H1 (cell line): ENCODE measurements around the gene FRMD4A. TPM values are rescaled to one million over a fixed set of nuclear protein-coding genes. Genes with fewer than 3 reads are reported as not detected.

ENCODE experiments used
- CBX8 ChIP-seq: fragments of 300-800, 300-1000 bp; sonication (generic); IDR thresholded peaks from 2 replicates; pipeline ENCODE4 v1.7.1; 2016; ENCODE audit warnings: low read depth, low read length, borderline replicate concordance
- EP300 ChIP-seq, 2 experiments: IDR thresholded peaks; 1 replicate in 1 of 2; 2 replicates in 1 of 2; pipeline ENCODE4 v1.6.1; 2011 to 2012; ENCODE audit warnings: low read depth in 2 of 2, low read length in 2 of 2, mild to moderate bottlenecking in 2 of 2, borderline replicate concordance in 1 of 2, inconsistent platforms in 1 of 2, moderate library complexity in 1 of 2
- KDM1A ChIP-seq: fragments of 200-600, 300-600 bp; sonication (generic); IDR thresholded peaks from 2 replicates; pipeline ENCODE4 v1.7.1; 2016; ENCODE audit warnings: mild to moderate bottlenecking, low read length, borderline replicate concordance
- SAP30 ChIP-seq: fragments of 300-600 bp; sonication (generic); IDR thresholded peaks from 2 replicates; pipeline ENCODE4 v1.7.1; 2012; ENCODE audit warnings: low read length, moderate library complexity, mild to moderate bottlenecking, inconsistent platforms; ENCODE audit not compliant: insufficient read depth, insufficient replicate concordance
- SIN3A ChIP-seq, 2 experiments: IDR thresholded peaks in 1 of 2; conservative IDR thresholded peaks in 1 of 2; 2 replicates each; pipeline ENCODE4 v1.6.1; 2011 to 2012; ENCODE audit warnings: low read length in 2 of 2, improper control_type of control experiment in 1 of 2, low read depth in 1 of 2, mild to moderate bottlenecking in 1 of 2
- polyA plus RNA-seq, 7 experiments: library from polyadenylated mRNA; depleted of rRNA in 3 of 7; stranded (reverse) in 5 of 7; unstranded in 2 of 7; fragments of >200 nt in 5 of 7; fragments of 200-250 nt in 2 of 7; gene quantifications; 1 replicate in 5 of 7; 2 replicates in 1 of 7; 4 replicates in 1 of 7; pipeline versions ENCODE4 v1.2.1 to v1.2.3, GENCODE V29; 2011 to 2013; ENCODE audit warnings: missing spikeins in 2 of 7, mixed read lengths in 2 of 7
- total RNA-seq: library from RNA; stranded (reverse); fragmentation: NEBNext Ultra II Directional; extraction: Animal tissue kit (Norgen Biotek cat#: 25700); gene quantifications from 2 replicates; pipeline ENCODE4 v1.2.1, GENCODE V29; 2021
- TF ChIP-seq, protein P1 (sequence below): fragments of 300-600 bp; sonication (generic); IDR thresholded peaks from 2 replicates; pipeline ENCODE4 v1.7.1; 2012; ENCODE audit warnings: low read length, moderate library complexity, mild to moderate bottlenecking, inconsistent platforms; ENCODE audit not compliant: insufficient replicate concordance

FRMD4A gene
- total and polyA plus RNA-seq, 2 of the 8 experiments (the other 6 are each of a cell fraction or from before 2014, with no cell fraction given), result 38.6 to 39.6 TPM

DNA sequence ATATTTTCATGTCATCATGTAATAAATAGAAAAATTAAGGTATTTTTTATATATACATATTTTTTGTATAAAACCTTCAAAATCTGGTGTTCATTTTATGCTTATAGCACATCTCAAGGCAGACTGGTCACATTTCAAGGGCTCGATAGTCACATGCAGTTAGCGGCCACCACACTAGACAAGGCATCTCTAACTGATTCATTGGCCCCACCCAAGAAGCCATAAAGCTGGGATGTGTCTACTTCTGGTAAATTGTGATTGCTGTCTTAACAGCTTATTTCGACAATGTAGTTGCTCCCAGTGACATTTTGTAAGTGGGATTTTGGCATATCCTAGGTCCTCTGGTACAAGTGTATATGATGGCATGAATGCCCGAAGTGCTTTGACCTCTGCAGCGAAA lies 168.7 kb downstream of the FRMD4A start (continued):
- TF ChIP-seq, protein P1, sequence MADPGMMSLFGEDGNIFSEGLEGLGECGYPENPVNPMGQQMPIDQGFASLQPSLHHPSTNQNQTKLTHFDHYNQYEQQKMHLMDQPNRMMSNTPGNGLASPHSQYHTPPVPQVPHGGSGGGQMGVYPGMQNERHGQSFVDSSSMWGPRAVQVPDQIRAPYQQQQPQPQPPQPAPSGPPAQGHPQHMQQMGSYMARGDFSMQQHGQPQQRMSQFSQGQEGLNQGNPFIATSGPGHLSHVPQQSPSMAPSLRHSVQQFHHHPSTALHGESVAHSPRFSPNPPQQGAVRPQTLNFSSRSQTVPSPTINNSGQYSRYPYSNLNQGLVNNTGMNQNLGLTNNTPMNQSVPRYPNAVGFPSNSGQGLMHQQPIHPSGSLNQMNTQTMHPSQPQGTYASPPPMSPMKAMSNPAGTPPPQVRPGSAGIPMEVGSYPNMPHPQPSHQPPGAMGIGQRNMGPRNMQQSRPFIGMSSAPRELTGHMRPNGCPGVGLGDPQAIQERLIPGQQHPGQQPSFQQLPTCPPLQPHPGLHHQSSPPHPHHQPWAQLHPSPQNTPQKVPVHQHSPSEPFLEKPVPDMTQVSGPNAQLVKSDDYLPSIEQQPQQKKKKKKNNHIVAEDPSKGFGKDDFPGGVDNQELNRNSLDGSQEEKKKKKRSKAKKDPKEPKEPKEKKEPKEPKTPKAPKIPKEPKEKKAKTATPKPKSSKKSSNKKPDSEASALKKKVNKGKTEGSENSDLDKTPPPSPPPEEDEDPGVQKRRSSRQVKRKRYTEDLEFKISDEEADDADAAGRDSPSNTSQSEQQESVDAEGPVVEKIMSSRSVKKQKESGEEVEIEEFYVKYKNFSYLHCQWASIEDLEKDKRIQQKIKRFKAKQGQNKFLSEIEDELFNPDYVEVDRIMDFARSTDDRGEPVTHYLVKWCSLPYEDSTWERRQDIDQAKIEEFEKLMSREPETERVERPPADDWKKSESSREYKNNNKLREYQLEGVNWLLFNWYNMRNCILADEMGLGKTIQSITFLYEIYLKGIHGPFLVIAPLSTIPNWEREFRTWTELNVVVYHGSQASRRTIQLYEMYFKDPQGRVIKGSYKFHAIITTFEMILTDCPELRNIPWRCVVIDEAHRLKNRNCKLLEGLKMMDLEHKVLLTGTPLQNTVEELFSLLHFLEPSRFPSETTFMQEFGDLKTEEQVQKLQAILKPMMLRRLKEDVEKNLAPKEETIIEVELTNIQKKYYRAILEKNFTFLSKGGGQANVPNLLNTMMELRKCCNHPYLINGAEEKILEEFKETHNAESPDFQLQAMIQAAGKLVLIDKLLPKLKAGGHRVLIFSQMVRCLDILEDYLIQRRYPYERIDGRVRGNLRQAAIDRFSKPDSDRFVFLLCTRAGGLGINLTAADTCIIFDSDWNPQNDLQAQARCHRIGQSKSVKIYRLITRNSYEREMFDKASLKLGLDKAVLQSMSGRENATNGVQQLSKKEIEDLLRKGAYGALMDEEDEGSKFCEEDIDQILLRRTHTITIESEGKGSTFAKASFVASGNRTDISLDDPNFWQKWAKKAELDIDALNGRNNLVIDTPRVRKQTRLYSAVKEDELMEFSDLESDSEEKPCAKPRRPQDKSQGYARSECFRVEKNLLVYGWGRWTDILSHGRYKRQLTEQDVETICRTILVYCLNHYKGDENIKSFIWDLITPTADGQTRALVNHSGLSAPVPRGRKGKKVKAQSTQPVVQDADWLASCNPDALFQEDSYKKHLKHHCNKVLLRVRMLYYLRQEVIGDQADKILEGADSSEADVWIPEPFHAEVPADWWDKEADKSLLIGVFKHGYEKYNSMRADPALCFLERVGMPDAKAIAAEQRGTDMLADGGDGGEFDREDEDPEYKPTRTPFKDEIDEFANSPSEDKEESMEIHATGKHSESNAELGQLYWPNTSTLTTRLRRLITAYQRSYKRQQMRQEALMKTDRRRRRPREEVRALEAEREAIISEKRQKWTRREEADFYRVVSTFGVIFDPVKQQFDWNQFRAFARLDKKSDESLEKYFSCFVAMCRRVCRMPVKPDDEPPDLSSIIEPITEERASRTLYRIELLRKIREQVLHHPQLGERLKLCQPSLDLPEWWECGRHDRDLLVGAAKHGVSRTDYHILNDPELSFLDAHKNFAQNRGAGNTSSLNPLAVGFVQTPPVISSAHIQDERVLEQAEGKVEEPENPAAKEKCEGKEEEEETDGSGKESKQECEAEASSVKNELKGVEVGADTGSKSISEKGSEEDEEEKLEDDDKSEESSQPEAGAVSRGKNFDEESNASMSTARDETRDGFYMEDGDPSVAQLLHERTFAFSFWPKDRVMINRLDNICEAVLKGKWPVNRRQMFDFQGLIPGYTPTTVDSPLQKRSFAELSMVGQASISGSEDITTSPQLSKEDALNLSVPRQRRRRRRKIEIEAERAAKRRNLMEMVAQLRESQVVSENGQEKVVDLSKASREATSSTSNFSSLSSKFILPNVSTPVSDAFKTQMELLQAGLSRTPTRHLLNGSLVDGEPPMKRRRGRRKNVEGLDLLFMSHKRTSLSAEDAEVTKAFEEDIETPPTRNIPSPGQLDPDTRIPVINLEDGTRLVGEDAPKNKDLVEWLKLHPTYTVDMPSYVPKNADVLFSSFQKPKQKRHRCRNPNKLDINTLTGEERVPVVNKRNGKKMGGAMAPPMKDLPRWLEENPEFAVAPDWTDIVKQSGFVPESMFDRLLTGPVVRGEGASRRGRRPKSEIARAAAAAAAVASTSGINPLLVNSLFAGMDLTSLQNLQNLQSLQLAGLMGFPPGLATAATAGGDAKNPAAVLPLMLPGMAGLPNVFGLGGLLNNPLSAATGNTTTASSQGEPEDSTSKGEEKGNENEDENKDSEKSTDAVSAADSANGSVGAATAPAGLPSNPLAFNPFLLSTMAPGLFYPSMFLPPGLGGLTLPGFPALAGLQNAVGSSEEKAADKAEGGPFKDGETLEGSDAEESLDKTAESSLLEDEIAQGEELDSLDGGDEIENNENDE, result no peak
- TF ChIP-seq EP300 (IDR thresholded peaks at IDR 0.05; ENCODE audit: borderline replicate concordance in 1 of 2, low read depth in 2 of 2, low read length in 2 of 2) (no peak), SIN3A (conservative IDR thresholded peaks at IDR 0.05 in 1 of 2, IDR thresholded peaks at IDR 0.05 in 1 of 2; ENCODE audit: low read depth in 1 of 2, low read length in 2 of 2) (no peak), CBX8 (no peak), KDM1A (no peak), SAP30 (no peak)
